Anterior cingulate cortex (tissue), 58 donors: Measurements from ENCODE around the gene MEGF10.

Experiments used
- DNase-seq, 58 donors: peaks; one replicate each; lab custom pipeline; 2025; lab: John Stamatoyannopoulos, UW

The MEGF10 gene

GRCh38 chr5:127322403-127322802 lies 31.8 kb downstream of the MEGF10 start:
- no peak for DNase-seq

DNA sequence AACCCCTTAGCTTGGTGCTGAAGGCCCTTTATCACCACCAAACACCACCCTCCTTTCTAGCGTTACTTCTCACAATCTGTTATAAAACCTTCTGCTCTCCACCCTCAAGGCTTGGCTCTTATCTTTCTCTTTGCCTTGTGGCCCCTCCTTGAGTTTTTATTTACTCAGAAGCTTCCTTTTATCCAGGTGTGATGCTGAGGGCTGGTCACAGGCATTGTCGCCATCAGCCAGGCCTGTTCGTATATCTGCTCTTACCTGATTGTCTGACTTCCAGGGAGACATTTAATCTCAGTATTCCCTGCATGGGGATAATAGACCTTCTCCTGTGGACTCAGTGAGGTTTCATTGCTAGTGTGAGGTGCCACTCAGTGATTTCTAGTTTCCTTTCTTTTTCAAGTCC lies 34.2 kb downstream of the MEGF10 start:
- DNase-seq = no peak

DNA sequence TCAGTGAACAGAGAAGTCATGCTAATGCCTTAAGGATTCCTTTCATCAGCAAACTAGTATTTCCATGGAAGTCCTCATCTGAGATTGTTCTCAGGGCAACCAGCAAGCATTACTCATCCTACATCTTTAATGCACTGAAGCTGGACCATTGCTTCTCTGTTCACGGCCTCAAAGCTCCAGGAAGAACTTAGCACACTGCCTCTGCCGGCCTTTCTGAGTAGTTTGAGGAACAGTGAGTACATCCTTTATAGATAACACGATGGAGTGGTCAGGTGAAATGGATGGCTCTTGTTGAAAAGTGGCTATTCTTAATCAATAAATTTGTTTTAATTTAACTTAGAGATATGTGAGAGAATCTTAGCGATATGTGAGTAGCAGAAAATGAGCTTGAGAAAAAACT lies 35.8 kb downstream of the MEGF10 start:
- no peak for DNase-seq

DNA sequence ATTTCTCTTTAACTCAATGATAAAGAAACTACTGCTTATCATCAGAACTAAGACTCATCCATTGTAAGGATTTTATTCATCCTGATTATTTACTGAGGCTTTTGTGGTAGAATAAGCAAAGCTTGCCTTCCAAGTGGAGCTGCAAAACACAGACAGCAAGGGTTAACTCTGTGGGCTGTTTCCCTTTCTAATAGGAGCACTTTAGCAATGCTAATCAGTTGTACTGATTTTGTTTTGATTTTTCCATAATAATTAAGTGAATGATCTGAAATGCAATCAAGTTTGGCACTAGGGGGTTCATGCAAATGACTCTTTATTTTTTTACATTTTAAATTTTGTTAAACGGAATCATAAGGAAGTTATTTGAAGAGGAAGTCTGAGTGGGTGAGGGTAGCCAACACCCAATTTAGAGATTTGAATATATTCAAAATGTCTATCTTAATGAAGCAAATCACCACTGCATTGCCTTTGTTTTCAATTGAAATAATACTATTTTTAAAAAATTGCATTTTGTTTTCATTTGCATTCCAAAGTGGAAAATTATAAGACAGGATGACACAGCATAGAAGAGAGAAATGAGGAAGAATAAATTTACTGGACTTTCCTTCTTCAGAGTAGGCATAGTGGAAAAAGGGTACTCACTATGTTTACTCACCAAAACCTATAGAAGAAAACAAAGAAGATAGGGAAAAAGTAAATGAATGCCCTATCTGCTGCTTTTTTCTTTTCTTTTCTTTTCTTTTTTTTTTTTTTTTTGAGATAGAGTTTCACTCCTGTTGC lies 36.6 kb downstream of the MEGF10 start:
- no peak for DNase-seq

DNA sequence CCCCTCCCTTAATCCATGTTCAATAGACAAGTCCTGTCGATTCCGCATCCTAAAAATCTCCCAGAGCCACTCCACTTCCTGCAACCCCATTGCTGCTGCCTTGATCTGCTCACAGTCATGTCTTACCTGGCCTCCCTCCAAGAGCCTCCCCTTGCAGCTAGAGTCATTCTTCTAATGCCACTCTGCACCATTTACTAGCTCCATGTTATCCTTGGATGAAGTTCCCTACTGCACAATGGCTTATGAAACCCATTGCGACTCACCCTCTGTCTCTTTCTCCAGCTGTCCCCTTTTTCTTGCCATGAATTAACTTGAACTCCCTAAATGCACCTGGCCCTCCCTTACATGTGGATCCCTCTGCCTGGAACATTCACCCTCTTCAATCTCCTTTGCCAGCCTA lies 39.5 kb downstream of the MEGF10 start:
- DNase-seq = peak in 1 of 58 donors; percentile 18

- no peak for DNase-seq
Measured at GRCh38 chr5:127331890-127332649, 41.5 kb downstream of the MEGF10 start.

DNA sequence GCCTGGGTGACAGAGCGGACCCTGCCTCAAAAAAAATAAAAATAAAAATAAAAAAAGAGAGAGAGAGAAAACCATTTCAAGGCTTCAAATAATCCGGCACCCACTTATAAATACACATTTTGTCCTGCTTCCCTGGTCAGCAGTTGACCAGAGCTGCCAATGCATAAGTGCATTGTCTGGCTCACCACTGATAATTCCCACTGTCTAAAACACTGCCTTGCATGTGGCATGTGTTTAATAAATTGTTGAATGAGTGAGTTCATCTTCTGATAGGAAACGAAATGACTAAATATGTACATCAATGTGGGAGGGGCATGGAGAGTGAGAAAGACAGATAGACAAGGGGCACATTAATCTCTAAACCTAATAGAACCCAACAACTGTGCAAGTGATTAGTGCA lies 42.9 kb downstream of the MEGF10 start:
- DNase-seq = peak in 1 of 58 donors; percentile 19

DNA sequence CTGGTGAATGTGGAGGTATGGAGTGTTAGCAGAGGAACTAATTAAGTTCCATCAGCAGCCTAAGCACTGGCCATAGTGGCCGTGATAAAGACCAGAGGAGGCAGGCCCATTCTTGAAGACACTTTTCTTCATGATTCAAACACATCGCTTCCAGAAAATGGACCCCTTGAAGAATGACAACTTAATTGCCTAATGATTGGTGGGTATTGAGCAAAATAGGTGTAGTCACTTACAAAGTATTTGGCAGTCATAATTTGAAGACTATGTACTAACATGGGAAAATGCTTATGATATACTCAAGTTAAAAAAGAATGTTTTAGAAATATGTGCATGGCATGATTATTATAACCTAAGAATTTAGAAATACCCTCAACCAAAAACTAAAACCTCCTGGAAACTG lies 44.8 kb downstream of the MEGF10 start:
- DNase-seq = no peak

GRCh38 chr5:127337876-127338275 lies 47.3 kb downstream of the MEGF10 start:
- peak in 1 of 58 donors; percentile 69 for DNase-seq

DNA sequence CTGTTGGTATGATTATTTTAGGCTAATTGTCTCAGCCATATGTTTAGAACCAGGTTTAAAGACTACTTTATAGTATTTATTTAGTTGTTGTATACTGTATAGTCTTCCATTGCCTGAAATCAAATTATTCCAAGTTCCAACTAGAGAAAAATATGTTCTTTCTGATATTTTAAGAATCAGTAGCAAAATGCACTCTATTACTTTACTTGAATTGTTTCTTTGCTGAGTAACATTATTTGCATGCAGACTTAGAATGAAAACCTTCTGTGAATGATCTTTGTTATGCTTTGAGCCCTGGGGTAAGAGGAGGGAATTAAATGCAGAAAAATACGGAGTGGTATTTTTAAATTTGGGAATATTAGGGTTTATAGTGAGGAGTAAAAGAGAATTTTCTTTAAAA lies 47.9 kb downstream of the MEGF10 start:
- DNase-seq = no peak

DNA sequence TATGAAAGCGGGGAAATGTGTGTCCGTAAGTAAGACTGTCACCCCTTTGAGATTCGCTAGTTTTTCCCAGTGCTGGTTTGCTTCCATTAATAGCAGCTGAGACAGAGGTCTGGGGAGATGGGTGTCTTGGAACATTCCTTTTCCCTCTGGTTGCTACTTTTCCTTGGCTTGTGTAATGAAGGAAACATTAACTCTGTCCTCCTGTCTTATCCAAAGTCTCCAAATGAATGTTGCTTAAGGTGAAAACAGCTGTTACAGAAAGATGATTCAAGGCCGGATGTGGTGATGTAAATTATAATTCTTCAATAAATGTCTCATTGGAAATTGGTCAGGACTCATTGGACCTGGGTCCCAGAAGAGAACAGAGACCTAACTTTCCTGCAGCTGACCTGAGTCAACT lies 50.0 kb downstream of the MEGF10 start:
- no peak for DNase-seq

DNA sequence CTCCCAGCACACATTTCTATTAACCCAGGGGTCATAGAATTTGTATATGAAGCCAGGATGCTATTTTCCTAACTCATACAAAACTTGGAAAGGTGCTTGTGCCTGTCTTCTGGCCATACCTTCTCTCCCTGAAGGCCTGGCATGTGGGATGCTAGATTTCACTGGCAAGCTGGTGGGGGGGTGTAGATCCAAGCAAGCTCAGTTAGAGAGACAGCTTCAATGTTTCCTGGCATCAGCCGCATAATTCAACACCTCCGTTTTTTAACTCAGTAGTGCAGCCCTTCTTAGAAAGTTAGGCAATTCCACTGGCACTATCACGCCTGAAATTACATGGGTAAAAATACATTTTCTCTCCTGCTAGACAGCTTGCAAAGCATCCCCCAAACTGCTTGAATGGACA lies 51.8 kb downstream of the MEGF10 start:
- peak in 20 of 58 donors; percentile 4 to 58 (median 23) for DNase-seq

DNA sequence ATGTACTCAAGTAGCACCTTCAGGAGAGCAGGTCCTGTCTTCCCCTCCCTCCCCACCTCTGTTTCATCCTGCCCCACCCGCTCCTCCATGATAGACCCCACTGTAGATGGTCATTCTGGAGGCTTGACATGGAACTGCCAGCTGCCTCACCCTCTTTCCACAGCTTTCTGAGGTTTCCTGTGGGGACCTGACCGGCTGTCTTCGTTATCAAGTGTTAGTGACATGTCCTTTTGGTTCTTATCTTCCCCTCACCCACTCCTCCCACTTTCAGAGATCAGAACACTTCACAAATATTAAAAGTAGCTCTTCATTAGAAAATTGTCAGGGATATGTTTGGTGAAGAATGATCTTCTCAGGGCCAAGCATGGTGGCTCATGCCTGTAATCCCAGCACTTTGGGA lies 52.7 kb downstream of the MEGF10 start:
- no peak for DNase-seq

DNA sequence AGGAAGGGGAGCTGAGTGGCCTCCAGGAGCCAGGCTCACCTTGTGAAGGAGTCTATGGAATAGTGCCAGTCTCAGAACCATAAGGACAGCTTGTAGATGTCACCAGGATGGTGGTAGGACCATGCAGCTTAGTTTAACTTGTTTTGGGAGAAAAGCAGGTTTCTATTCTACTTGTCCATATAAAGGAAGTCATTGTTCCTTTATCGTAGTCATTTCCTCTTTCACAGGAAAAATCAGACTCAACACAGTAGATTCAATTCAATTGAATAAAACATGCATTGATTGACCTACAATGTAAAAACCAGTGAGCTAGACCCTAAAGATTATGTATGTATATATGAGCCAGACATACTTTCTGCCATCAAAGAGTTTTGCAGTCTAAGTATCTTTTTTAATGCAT lies 53.3 kb downstream of the MEGF10 start:
- no peak for DNase-seq

DNA sequence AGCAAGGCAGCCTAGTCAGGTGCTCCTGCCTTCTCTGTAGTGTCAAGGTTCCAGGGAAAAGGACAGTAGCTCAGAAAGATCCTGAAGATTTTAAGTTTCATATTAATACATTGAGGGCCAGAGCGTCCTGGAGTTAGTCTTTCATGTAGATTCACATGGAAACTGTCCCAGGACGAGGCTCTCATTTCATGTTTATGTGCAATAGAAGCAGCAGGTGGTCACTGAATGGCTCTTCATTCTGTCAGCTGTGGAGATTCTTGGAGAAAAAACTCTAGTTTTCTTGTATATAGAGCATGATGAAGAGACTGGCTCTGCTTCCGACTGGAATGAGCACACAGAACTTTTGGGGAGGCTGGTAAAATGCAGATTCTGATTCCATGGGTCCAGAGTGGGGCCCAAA lies 54.3 kb downstream of the MEGF10 start:
- no peak for DNase-seq

DNA sequence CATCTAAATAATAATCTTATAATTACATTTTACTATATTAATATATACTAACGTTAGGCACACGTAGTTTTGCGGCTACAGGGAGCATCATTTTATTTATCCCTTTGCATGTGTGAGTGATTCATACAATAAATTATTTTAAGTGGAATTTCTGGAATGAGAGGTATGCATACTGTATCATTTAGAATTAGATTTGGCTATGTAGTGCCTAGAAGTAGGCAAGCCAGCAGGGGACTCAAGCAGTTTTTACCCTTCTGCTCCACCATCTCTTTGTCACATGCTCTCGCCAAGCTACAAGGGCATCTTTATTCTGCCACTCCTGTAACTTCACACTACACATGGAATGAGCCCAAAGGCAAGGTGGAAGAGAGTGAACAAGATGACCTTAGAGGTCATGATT lies 60.8 kb downstream of the MEGF10 start:
- DNase-seq = no peak

DNA sequence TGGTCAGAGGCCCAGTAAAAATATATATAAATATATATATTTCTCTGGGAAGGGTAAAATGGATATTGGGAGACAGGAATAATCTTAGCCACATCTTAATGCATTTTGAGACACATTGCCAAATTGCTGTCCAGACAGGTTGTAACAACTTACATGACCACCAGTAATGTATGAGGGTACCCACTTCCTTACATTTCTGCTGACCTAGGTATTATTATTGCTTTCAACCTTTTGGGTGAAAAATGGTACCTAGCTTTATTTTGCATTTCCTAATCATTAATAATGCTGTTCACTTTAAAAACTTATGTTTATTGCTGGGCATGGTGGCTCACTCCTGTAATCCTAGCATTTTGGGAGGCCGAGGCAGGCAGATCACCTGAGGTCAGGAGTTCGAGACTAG lies 61.5 kb downstream of the MEGF10 start:
- no peak for DNase-seq

GRCh38 chr5:127353327-127353726 lies 62.7 kb downstream of the MEGF10 start:
- peak in 21 of 58 donors; percentile 7 to 53 (median 28) for DNase-seq

DNA sequence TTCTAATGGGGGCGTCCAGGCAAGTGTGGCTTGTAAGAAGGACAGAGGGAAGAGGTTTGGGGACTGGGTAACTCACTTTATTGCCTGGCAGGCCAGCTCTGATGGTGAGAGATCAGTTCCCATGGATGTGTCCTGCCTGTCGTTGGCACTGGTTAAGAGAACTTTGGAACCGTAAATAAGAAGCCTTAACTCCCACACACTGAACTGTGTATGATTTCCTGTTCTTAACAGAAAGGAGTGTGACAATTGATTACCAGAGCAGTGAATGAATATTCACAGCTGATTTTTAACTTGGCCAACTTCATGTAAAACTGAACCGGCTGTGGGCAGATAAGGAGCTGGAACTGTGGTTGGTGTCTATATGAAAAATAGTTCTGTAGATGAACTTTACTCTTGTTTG lies 63.2 kb downstream of the MEGF10 start:
- DNase-seq = no peak

- peak in 4 of 58 donors; percentile 9 to 21 (median 16) for DNase-seq
Measured at GRCh38 chr5:127355337-127355736, 64.7 kb downstream of the MEGF10 start.

- no peak for DNase-seq
Measured at GRCh38 chr5:127358284-127358683, 67.7 kb downstream of the MEGF10 start.

DNA sequence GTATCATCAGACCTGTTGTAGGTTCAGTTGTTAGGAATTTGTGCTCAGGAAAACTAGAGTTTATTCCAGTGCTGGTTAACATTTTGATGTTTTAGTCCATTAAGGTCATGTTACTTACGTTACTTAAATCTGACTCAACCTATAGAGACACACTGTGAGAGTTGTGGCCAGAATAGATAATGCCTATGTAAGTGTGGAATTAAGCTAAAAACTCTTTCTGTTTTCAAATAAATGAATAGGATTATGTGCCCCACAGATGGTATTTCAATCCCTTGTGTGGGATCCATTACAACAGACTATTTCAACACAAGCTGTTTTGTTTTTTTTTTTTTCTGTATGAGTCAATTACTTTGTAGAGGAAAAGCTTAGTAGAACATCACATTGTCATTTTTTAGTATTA lies 68.1 kb downstream of the MEGF10 start:
- no peak for DNase-seq
